Ishikawa (cell line): ENCODE measurements around the gene THOP1.

ENCODE experiments used
- CEBPB ChIP-seq: IDR thresholded peaks from 2 replicates; pipeline ENCODE4 v1.6.1; 2012
- CREB1 ChIP-seq: IDR thresholded peaks from 2 replicates; pipeline ENCODE4 v1.6.1; 2012; ENCODE audit warnings: low read depth
- EGR1 ChIP-seq: IDR thresholded peaks from 2 replicates; pipeline ENCODE4 v1.6.1; 2012
- FOXM1 ChIP-seq: IDR thresholded peaks from 2 replicates; pipeline ENCODE4 v1.6.1; 2012; ENCODE audit warnings: low read depth, borderline replicate concordance
- TAF1 ChIP-seq: IDR thresholded peaks from 2 replicates; pipeline ENCODE4 v1.6.1; 2012; ENCODE audit warnings: low read depth, mild to moderate bottlenecking
- TCF12 ChIP-seq: IDR thresholded peaks from 2 replicates; pipeline ENCODE4 v1.6.1; 2012; ENCODE audit warnings: low read depth
- YY1 ChIP-seq: IDR thresholded peaks from 2 replicates; pipeline ENCODE4 v1.6.1; 2012; ENCODE audit warnings: low read depth
- TF ChIP-seq, protein P1 (sequence below): IDR thresholded peaks from 2 replicates; pipeline ENCODE4 v1.6.1; 2012
- TF ChIP-seq, protein P2 (sequence below): IDR thresholded peaks from 2 replicates; pipeline ENCODE4 v1.6.1; 2012; ENCODE audit warnings: low read depth, mild to moderate bottlenecking
- TF ChIP-seq, protein P3 (sequence below): IDR thresholded peaks from 2 replicates; pipeline ENCODE4 v1.6.1; 2012

DNA sequence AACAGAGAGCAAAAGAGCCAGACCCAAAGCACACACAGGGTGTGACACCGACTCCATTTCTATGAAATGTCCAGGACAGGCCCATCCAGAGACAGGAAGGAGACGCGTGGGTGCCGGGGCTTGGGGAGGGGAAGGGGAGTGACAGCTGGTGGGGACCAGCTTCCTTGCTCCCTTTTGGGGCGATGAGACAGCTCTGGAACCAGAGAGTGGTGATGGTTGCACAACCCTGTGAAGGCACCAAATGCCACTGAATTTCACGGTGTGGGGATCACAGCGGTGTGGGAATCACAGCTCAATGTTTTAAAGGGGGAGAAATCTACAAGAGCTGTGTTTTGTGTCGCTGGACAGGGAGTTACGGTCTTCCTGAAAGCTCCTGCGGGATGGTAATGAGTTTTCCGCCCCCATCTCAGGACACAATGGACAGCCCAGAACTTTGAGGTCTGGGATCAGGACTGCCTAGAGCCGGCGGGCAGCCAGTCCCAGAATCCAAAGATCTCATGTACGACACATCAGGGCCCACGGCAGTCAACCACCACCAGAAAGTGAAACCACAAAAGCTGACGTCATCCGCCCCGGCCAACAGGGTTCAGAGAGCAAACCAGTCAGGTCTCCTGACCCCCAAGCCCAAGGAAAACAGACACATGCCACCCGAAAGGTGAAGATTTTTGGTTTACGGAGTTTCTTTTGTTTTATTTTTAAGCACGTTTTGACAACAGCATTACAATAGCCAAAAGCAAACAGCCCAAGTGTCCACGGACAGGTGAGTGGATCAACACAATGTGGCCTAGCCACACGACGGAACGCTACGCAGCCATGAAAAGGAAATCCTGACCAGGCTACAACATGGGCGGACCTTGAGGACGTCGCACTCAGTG is 9.5 kb upstream of the THOP1 start:
- TF ChIP-seq YY1 (no peak), FOXM1 (no peak), EGR1 (no peak), TAF1 (no peak), CEBPB (no peak), CREB1 (no peak), TCF12 (no peak)
- TF ChIP-seq, protein P1, sequence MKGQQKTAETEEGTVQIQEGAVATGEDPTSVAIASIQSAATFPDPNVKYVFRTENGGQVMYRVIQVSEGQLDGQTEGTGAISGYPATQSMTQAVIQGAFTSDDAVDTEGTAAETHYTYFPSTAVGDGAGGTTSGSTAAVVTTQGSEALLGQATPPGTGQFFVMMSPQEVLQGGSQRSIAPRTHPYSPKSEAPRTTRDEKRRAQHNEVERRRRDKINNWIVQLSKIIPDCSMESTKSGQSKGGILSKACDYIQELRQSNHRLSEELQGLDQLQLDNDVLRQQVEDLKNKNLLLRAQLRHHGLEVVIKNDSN, result no peak
- TF ChIP-seq, protein P2, sequence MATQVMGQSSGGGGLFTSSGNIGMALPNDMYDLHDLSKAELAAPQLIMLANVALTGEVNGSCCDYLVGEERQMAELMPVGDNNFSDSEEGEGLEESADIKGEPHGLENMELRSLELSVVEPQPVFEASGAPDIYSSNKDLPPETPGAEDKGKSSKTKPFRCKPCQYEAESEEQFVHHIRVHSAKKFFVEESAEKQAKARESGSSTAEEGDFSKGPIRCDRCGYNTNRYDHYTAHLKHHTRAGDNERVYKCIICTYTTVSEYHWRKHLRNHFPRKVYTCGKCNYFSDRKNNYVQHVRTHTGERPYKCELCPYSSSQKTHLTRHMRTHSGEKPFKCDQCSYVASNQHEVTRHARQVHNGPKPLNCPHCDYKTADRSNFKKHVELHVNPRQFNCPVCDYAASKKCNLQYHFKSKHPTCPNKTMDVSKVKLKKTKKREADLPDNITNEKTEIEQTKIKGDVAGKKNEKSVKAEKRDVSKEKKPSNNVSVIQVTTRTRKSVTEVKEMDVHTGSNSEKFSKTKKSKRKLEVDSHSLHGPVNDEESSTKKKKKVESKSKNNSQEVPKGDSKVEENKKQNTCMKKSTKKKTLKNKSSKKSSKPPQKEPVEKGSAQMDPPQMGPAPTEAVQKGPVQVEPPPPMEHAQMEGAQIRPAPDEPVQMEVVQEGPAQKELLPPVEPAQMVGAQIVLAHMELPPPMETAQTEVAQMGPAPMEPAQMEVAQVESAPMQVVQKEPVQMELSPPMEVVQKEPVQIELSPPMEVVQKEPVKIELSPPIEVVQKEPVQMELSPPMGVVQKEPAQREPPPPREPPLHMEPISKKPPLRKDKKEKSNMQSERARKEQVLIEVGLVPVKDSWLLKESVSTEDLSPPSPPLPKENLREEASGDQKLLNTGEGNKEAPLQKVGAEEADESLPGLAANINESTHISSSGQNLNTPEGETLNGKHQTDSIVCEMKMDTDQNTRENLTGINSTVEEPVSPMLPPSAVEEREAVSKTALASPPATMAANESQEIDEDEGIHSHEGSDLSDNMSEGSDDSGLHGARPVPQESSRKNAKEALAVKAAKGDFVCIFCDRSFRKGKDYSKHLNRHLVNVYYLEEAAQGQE, result no peak
- TF ChIP-seq, protein P3, sequence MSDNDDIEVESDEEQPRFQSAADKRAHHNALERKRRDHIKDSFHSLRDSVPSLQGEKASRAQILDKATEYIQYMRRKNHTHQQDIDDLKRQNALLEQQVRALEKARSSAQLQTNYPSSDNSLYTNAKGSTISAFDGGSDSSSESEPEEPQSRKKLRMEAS, result no peak
